ENCODE measurements around the gene SYNGR1.

The SYNGR1 gene

DNA sequence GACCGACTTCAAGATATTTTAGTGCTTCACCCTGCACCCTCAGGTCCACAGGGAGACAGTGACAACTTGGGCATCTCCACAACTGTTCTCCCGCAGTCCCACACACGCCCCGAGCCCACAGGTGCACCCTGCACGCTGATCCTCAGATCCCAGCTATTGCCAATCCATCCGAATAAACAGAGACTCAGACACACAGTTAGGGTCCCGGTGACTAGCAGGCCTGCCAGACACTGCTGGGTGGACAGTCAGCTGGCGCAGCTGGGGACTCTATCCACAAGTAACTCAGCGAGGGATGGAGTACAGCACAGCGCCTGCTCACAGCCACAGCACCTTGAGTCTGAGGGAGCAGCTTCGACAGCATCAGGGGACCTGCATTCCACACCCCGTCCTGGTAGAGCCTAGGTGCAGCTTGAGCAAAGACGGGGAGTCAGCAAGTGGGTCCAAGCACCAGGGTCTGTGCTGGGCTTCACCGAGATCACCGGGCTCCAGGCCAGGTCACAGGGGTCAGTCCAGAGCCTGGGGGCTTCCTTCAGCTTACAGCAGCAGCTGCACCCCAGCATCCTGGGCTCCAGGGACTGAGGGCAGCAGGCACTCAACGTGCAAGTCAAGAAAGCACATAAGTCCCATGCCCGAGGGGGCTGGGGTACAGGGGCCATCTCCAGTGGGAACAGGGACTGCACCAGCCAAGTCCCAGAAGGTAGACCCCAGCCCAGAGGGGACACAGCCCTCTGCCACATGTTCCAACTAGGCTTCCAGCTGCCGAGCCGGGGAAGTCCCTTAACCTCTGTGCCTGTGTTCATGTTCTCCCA, 38.0 kb upstream of the SYNGR1 start:
- DNase-seq, result no peak
- peak; percentile 56 for TF ChIP-seq POLR2A (IDR thresholded peaks at IDR 0.05; ENCODE audit: low read length)
- TF ChIP-seq GATA1 (IDR thresholded peaks at IDR 0.05; ENCODE audit: low read depth, low read length), result no peak

DNA sequence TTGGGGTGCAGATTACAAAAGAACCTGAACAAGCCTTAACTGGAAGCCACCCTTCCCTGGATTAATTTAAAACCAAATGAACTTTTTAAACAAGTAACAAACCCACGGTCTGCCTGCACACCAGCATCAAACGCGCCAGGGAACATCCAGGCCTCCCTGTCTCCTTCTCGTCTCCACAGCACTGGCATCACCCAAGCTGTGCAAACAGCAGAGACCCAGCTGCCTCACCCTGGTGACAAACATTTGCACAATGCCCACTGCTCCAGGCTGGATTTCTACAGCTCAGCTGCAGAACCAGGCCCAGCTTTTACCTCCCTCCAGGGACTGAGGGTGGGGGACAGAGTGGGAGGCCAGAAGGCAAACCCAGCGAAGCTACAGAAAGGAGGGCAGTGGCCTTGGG, 37.4 kb upstream of the SYNGR1 start:
- DNase-seq, result no peak

DNA sequence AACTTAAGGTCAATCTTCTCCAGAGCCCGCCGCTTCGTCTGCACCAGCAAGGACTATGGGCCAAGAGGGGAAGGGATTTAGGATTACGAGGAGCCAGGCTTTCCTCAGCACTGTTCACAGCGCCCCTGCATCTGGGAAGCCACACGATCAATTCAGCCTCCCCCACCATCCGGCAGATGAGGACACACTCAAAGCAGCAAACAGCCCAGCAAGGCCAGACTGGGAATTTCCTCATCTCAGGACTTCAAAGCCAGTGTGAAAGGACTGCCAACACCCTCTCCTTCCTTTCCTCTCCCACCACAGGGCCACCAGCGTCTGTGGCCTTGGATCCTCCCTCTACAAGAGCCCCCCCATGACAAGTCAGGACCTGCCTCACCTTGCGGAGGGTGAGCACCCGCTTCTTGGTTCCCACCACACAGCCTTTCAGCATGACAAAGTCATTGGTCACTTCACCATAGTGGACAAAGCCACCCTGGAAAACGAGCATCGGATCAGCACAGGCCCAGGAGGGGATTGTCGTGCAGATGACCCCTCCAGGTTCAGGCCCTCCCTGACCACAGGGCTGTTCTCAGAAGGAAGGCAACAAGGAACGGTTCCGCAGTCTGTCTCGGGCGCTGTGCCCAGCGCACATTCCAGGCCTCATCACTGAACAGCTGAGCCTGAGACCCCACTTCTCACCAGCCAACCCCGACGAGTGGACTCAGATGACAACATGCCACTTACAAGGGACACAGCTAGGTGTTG, 36.4 kb upstream of the SYNGR1 start:
- DNase-seq, result no peak

More for the DNA sequence above, 37.4 kb upstream of the SYNGR1 start:
- TF ChIP-seq POLR2A (IDR thresholded peaks at IDR 0.05; ENCODE audit: low read length) (no peak), GATA1 (IDR thresholded peaks at IDR 0.05; ENCODE audit: low read depth, low read length) (no peak)

DNA sequence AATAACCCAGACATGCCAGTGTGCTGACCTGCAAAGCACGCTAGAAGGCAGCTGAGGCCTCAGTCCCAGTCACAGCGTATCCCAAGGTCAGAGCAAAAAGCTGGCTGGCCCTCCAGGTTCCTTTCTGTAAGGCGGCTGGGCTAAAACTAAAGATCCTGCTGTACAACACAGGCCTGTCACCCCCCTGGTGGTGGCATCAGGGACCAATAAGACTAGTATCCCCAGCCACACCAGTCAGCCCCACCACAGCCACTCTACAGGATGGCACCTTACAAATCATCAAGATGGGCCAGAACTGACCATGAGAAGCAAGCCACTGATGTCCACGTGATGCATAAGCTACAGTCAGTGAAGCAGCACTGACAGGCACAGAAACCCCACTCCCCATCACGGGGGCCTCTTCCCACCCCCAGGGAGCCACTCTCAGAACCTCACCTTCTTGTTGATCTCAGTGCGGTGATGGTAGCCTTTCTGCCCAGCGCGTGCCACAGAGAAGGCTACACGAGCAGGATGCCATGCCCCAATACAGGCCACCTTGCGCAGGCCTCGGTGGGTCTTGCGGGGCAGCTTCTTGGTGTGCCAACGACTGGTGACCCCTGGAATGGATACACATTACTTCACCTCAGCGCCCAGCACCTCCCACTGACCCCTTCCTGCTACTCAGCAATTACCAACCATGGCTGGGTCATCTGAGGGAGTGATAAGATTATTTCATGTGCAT, 35.4 kb upstream of the SYNGR1 start:
- peak; percentile 19 to 32 for DNase-seq
- TF ChIP-seq POLR2A (IDR thresholded peaks at IDR 0.05; ENCODE audit: low read length) (no peak), GATA1 (IDR thresholded peaks at IDR 0.05; ENCODE audit: low read depth, low read length) (no peak)

More for the DNA sequence above, 36.4 kb upstream of the SYNGR1 start:
- TF ChIP-seq POLR2A (IDR thresholded peaks at IDR 0.05; ENCODE audit: low read length) (no peak), GATA1 (IDR thresholded peaks at IDR 0.05; ENCODE audit: low read depth, low read length) (no peak)

DNA sequence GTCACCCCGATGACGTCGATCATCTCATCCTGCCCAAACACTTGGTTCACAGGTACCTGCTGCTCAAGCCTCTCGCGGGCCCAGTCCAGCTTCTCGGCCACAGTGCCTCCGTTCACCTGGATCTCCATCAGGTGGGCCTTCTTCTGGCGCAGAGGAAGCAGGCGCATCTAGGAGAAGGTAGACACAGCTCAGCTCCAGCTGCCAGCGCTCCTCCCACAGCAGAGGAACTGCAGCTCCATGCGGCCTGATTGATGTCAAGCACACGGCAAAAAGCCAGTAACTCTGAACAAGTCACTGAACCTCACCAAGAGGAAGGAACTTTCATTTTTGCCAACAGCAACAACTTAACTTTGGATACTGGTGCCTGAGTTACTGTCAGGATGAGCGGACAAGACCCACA, 34.4 kb upstream of the SYNGR1 start:
- DNase-seq, result no peak

DNA sequence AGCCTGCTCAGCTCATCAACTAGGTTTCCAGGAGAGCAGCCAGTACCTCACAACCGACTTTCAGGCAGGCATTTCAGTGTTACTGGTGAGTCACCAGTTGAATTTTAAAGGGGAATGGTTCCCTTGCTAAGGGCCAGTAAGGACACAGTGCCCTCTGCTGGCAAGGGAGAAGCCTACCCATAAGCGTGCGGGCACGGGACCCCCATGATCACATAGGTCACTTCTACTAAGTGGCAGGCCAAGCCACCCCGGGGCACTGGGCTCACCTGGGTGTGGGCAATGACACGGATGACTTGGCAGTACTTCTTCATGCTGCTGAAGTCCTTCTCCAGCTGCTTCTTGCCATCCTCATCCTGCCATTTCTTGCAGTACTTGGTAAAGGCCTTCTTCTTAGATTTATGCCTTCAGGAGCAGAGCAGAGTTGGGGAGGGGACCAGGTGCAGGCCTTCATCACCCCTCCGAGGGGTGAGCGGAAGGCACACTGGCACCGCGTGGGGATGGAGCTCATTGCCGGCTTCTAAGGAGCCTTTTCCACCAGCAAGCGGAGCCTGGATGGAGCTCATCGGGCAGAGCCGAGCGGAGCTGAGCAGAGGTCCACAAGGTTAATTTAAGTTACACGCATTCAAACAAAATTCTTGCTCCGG, 33.2 kb upstream of the SYNGR1 start:
- peak; percentile 90 to 93 for DNase-seq
- no peak for TF ChIP-seq POLR2A (IDR thresholded peaks at IDR 0.05; ENCODE audit: low read length)
- no peak for TF ChIP-seq GATA1 (IDR thresholded peaks at IDR 0.05; ENCODE audit: low read depth, low read length)

More for the DNA sequence above, 34.4 kb upstream of the SYNGR1 start:
- TF ChIP-seq POLR2A (IDR thresholded peaks at IDR 0.05; ENCODE audit: low read length) (no peak), GATA1 (IDR thresholded peaks at IDR 0.05; ENCODE audit: low read depth, low read length) (no peak)

DNA sequence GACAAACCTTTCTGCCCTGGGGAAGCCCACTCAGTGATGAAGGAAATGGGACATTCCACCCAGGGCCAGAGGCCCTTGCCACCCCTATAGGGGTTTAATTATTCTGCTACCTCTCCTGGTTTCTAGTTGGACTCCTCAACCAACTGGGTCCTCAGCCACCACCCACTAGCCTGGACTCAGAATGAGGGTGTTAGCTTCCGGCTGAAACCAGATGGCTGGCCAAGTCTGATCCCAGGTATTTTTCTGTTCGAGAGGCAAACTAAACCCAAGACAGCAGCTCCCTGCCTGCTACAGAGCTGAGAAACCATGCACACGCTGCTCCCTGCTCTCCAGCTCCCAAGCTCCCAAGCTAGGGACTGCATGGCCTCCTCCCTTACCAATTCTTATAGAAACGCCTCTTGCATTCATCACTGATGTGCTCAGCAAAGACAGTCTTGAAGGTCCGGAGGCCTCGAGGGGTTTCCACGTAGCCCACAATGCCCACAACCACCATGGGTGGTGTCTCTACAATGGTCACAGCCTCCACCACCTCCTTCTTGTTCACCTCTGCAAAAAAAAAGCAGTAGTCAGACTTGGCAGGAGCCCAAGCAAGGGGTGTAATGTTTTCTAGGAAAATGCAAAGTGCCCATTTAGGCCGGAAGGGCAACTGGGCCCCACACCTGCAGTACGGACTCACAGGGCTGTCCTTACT, 32.6 kb upstream of the SYNGR1 start:
- peak; percentile 59 to 60 for DNase-seq
- TF ChIP-seq GATA1 (IDR thresholded peaks at IDR 0.05; ENCODE audit: low read depth, low read length), result no peak
- peak; percentile 6 for TF ChIP-seq POLR2A (IDR thresholded peaks at IDR 0.05; ENCODE audit: low read length)

DNA sequence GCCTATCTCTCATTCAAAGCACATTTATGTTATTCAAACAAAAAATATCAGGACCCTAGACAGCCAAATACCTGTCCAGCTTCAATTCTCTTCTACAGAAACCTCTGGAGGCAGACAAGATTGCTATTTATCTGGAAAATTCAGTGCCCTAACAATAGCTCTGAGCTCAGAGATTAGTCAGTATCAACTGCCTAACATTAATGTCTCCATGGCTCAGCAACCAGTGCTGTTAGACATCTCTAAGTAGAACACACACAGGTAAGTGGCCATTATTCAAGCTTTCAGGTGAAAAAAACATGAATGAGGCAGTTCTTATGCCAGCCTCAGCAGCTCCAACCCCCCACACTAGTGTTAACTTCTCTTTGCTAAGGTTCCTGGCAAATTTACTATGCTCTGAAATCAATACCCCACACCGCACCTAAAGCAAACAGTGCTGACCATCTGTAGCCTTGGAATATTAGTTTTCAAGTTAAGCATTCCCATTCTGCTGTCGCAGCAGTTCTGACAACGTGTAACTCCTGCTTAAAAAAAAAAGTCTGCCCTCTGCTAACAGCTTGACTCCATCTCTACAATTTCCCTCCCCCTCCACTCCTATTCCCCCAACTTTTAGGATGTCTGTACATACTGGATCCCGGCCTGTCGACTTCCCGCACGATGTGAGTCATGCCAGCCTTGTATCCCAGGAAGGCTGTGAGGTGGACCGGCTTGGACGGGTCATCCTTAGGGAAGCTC, 31.9 kb upstream of the SYNGR1 start:
- TF ChIP-seq POLR2A (IDR thresholded peaks at IDR 0.05; ENCODE audit: low read length), result no peak
- TF ChIP-seq GATA1 (IDR thresholded peaks at IDR 0.05; ENCODE audit: low read depth, low read length), result no peak
- peak; percentile 50 to 59 for DNase-seq

DNA sequence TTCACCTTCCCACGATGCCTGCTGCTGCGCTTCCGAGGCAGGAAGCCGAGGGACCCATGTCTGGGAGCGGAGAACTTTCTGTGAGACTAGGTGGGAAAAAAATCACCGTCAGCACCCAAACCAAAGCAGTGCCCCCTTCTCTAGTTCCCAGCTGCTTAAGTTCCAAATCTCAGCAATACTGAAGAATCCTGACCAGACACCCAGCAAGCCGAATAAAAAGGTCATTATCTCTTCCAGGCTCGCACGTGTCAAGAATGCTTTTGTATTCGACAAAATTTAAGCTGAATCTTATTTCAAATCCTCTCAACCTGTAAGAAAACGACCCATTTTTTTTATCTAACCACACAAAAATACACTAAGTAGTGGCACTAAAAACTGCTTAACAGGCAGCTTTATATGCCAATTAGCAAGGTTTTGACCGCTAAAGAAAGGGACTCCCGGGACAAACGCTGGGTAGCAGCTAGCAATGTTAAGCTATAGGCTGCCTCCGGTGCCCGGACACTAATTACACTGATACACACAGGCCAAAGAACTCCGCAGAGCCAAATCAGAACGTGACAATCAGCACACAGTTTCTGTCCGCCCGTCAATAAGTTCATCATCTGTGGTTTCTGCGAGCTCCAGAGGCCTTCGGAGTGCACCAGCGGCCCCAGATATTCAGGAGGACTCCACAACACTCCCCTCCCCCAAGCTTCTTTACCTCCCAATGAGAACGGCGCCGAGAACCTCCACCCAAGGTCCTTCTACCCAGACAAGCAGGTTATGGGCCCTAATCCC, 31.1 kb upstream of the SYNGR1 start:
- DNase-seq, result peak in 1 of 2 experiments; percentile 84

DNA sequence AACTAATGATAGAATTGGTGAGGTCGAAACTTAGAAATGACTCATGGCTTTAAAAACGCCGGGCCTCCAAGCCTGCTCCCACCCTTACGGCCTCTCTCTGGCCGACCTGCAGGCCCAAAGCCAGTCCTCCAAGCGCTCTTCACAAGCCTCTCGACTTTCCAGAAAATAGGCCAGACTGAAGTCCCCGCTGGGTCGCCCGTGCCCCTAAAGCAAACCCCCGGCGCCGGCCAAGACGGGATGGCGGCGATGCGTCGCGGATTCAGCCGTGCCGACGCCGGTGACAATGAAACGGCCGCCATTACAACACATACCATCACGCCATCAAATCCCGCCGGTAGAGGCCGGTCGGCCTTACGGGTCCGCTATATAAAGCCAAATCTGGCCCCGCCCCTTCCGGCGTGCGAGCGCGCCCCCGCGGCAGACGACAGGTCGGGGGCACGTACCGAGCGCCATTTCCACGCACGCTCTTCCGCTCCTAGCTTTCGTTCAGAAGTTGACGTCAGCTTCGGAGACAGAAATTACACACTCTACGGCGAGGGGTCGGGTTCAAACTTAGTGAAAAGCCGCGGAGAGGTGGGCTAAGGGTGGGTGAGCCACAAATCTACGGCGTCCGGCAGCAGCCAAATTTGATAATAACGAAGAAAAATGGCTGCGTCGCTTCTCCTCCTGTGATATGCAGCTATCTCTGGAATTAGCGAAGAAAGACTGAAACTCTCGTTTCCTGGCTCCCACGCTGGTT, 30.3 kb upstream of the SYNGR1 start, which contains the start of gene RPL3:
Gene RPL3, minus strand, starts transcription at position 340 of the 739 bp plus-strand sequence. Its CDS starts 26 bp downstream, at position 314.
- DNase-seq, result peak; percentile 99 to 100
- no peak for TF ChIP-seq GATA1 (IDR thresholded peaks at IDR 0.05; ENCODE audit: low read depth, low read length)
- TF ChIP-seq POLR2A (IDR thresholded peaks at IDR 0.05; ENCODE audit: low read length), result peak; percentile 99

More for the DNA sequence above, 31.1 kb upstream of the SYNGR1 start:
- TF ChIP-seq GATA1 (IDR thresholded peaks at IDR 0.05; ENCODE audit: low read depth, low read length), result no peak
- no peak for TF ChIP-seq POLR2A (IDR thresholded peaks at IDR 0.05; ENCODE audit: low read length)

DNA sequence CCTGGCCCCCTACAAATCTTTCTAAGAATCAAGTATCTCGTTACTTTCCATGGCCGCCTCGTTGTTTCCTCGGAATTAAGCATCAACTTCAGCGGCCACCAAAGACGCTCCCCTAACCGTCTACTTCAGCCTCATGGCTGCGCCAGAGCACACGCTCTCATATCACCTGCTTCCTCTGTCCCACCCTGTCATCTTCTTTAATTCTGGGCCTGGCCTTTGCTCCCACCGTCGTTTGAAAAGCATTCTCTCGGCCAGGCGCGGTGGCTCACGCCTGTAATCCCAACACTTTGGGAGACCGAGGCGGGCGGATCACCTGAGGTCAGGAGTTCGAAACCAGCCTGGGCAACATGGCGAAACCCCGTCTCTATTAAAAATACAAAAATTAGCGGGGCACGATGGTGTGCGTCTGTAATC, 29.2 kb upstream of the SYNGR1 start:
- DNase-seq, result peak in 1 of 2 experiments; percentile 44
